SK-N-MC (cell line): Measurements from ENCODE around the gene SOX2.

Experiments
- EZH2 ChIP-seq: fragments of 200-600 bp; sonication (generic); IDR thresholded peaks from one replicate; pipeline ENCODE4 v1.6.1; 2017; ENCODE audit warnings: antibody characterized with exemption
- POLR2AphosphoS5 ChIP-seq: IDR thresholded peaks from 2 replicates; pipeline ENCODE4 v1.6.1; 2012; ENCODE audit warnings: mild to moderate bottlenecking, low read depth, low read length, borderline replicate concordance

GRCh38 chr3:181715571-181716340 is 4.0 kb downstream of the SOX2 start:
- TF ChIP-seq EZH2 (no peak), POLR2AphosphoS5 (no peak)
